ENCODE data around the gene ABHD11.
"Not testable (repeated sequence)": the region's sequence is repeated elsewhere in the genome, so short reads cannot be mapped to it uniquely, and the experiment has no call there.

The ABHD11 gene, protein sequence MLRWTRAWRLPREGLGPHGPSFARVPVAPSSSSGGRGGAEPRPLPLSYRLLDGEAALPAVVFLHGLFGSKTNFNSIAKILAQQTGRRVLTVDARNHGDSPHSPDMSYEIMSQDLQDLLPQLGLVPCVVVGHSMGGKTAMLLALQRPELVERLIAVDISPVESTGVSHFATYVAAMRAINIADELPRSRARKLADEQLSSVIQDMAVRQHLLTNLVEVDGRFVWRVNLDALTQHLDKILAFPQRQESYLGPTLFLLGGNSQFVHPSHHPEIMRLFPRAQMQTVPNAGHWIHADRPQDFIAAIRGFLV

DNA sequence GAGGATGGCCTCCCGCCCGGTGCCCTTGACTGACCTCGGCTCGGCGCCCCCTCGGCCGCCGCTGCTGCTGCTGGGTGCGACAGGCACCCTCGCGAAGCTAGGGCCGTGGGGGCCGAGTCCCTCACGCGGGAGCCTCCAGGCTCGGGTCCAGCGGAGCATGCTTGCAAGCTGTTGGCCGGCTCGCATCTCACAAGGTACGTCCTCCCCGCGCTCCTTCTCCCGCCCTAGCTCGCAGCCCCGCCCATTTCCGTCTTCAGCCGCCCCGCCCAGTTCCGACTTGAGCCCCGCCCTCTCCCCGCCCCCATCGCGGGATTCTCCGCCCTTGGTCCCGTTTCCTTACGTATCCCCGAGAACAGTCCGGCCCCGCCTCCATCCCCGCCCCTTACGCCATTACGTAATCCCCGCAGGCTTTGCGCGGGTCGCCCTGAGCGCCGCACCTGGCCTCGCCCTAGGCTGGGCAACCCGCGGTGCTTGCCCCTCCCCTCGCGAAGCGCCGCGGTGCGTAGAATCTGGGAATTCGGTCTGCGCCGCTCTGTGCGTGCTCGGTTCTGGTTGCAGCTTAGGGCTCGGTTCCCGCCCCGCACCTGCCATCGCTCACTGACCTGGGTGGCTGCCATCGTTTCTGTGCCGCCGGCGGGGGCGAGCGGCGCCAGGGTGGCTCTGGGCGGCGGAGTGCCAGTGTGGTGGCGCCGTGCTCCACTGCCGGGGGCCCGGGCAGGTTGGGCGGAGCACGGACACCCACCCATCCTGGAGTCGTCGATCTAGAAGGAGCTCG lies at the start of gene ABHD11:
ABHD11 (minus strand) TSS at position 191 of the 775 bp plus-strand sequence; CDS start at position 159, 32 bp downstream.
- peak; percentile 93 for DNase-seq

GRCh38 chr7:73787786-73788048 lies 49.1 kb upstream of the ABHD11 start:
- DNase-seq: not testable (repeated sequence)

DNA sequence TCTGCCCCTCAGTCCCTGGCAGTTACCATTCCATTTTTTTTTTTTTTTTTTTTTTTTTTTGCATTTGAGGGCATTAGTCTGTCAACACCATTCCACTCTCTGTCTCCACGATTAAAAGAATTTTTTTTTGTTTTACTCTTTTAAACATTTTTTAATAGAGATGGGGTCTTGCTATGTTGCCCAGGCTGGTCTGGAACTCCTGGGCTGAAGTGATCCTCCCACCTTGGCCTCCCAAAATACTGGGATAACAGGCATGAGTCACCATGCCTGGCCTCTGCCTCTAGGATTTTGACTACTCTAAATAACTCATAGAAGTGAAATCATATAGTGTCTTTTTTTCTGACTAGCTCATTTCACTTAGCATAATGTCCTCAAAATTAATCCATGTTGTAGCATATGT lies 48.0 kb upstream of the ABHD11 start:
- DNase-seq: no peak

DNA sequence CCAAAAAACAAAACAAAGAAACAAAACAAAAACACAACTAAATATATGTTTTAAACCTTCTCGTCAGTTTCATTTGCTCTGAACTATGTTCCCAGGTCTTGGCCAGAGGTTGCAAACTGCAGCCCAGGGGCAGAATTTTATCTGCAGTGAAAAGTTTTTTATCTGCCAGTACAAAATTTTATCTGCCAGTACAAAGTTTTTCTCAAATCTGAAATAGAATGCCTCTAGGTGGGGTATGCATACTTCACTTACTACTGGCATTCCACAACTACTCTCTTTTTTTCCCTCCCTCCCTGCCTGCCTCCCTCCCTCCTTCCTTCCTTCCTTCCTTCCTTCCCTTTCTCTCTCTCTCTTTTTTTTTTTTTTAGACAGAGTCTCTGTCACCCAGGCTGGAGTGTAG lies 40.9 kb upstream of the ABHD11 start:
- no peak for DNase-seq

DNA sequence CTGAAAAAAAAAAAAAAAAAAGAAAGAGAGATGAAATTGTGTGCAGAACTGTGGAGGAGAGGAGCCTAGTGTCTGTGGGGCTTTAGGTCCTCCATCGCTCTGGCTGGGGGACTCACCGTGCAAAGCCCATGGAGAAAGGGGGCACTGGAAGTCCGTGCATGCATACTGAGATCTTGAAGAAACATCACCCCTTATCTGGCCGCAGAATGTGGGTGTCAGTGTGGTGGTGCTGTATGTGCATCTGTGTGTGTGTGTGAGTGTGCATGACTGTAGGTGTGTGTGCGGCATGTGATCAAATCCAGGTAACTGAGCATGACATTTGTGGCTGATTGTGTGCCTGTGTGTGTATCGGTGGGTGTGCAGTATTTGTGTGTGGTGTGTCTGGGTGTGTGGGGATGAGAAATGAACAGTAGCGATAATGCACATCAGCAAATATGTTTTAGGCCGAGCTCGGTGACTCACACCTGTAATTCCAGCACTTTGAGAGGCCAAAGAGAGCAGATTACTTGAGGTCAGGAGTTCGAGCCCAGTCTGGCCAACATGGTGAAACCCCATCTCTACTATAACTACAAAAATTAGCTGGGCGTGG lies 40.3 kb upstream of the ABHD11 start:
- DNase-seq: no peak

DNA sequence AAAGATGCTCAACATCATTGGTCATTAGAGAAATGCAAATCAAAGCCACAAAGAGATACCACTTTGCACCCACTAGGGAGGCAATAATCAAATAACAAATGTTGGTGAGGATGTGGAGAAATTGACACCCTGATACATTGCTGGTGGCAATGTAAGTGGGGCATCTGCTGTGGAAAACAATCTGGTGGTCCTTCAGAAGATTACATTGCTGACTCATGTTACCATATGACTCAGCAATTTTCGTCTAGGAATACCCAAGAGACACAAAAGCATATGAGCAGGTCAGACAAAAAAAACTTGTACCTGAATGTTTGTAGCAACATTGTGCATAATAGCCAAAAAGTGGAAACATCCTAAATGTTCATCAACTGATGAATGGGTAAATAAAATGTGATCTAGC lies 36.3 kb upstream of the ABHD11 start:
- DNase-seq: no peak

GRCh38 chr7:73773700-73774517 lies 35.3 kb upstream of the ABHD11 start:
- no peak for DNase-seq

GRCh38 chr7:73770860-73771670 lies 32.5 kb upstream of the ABHD11 start:
- peak; percentile 12 for DNase-seq

GRCh38 chr7:73770002-73770859 lies 31.6 kb upstream of the ABHD11 start, which contains the start of gene CLDN3:
Gene CLDN3 (minus strand): TSS chr7:73770270. CDS start chr7:73770049, 221 bp downstream.
- peak; percentile 93 for DNase-seq

DNA sequence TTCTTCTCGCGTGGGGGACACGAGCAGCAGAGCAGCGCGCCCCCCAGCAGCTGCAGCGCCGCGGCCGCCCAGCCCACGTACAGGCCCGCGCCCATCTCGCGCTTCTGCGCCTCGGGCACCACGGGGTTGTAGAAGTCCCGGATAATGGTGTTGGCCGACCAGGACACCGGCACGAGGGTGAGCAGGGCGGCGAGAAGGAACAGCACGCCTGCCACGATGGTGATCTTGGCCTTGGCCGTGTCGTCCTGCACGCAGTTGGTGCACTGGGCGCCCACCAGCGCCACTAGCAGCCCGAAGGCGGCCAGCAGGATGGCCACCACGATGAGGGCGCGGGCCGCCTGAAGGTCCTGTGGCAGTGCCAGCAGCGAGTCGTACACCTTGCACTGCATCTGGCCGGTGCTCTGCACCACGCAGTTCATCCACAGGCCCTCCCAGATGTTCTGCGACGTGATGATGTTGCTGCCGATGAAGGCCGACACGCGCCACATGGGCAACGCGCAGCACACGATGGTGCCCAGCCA lies 30.9 kb upstream of the ABHD11 start:
- DNase-seq: peak; percentile 23

- DNase-seq: peak; percentile 39
These were observed 30.3 kb upstream of the ABHD11 start for GRCh38 chr7:73768641-73769480.

DNA sequence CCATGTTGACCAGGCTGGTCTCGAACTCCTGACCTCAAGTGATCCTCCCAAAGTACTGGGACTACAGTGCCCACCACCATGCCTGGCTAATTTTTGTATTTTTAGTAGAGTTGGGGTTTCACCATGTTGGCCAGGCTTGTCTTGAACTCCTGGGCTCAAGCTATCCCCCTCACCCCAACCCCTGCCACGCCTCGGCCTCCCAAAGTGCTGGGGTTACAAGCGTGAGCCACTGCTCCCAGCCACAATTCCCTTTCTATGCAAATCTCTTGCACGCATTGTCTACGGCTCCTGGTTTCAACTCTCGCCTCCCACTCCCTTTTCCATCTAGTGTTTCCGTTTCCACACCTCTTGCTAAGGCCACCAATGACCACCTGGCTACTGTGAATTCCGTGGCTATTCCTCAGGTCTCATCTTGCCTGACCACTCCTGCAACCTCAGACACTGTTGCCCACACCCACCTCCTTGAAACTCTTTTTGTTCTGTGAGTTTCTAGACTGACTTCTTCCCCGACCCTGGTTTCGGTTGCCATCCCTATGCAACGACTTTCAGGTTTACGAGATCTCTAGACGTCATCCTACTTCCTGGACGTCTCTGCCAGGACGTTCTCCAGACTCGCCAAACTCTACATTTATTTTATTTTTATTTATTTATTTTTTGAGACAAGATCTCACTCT lies 28.1 kb upstream of the ABHD11 start:
- no peak for DNase-seq

GRCh38 chr7:73762659-73762999 lies 24.0 kb upstream of the ABHD11 start:
- DNase-seq: no peak

- no peak for DNase-seq
These were observed 23.5 kb upstream of the ABHD11 start for GRCh38 chr7:73761854-73762658.

GRCh38 chr7:73758581-73759138 lies 20.1 kb upstream of the ABHD11 start:
- no peak for DNase-seq

DNA sequence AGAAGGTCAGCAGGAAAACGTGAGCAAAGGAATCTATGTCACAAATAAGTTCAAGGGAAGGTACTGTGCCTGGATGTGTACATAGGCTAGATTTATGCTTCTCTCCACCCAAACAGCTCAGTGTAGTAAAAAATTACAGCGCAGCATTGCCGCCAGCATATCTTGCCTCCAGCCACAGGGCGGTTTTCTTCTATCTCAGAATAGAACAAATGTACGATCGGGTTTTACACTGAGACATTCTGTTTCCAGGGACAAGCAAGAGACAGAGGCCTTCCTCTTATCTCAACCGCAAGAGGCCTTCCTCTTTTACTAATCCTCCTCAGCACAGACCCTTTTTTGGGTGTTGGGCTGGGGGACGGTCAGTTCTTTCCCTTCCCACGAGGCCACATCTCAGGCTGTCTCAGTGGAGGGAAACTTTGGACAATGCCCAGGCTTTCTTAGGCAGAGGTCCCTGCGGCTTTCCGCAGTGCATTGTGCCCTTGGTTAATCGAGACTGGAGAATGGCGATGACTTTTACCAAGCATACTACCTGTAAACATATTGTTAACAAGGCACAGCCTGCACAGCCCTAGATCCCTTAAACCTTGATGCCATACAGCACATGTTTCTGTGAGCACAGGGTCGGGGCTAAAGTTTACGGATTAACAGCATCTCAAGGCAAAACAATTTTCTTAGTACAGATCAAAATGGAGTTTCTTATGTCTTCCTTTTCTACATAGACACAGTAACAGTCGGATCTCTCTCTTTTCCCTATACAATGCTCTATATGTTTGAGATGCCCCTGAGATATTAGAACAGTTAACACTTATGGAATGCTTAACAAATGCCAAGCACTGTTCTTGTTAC lies 11.6 kb upstream of the ABHD11 start:
- DNase-seq: no peak

GRCh38 chr7:73746378-73746777 lies 7.8 kb upstream of the ABHD11 start:
- peak; percentile 84 for DNase-seq

Data from DMS79 treated with DMSO at 0.1 percent for 48 hours (cell line).